ENCODE data around the gene PARD6G. TPM values are rescaled to one million over a fixed set of nuclear protein-coding genes. Genes with fewer than 3 reads are reported as not detected.

Gene PARD6G
- total RNA-seq, 1 experiment from 2014 or later, result 6.1 TPM

GRCh38 chr18:80213182-80213581 lies 34.1 kb downstream of the PARD6G start:
- Histone ChIP-seq H3K27ac (no peak overlapping the region), H3K36me3 (no peaks in the 10 kb centered on the region), H3K27me3 (replicated peaks) (no peaks in the 10 kb centered on the region), H3K4me3 (no peak overlapping the region), H3K4me1 (replicated peaks) (no peaks in the 10 kb centered on the region), H3K9me3 (replicated peaks) (no peaks in the 10 kb centered on the region)
- DNase-seq (ENCODE audit: low read depth in 1 of 2, low spot score in 2 of 2), result no peak

- Histone ChIP-seq H3K27ac (no peak overlapping the region), H3K4me1 (replicated peaks) (no peaks in the 10 kb centered on the region), H3K9me3 (replicated peaks) (no peaks in the 10 kb centered on the region), H3K4me3 (no peak overlapping the region), H3K27me3 (replicated peaks) (no peaks in the 10 kb centered on the region), H3K36me3 (no peaks in the 10 kb centered on the region)
- DNase-seq (ENCODE audit: low read depth in 1 of 2, low spot score in 2 of 2), result no peak
These were observed 36.8 kb downstream of the PARD6G start for GRCh38 chr18:80210312-80211083.

- DNase-seq (ENCODE audit: low read depth in 1 of 2, low spot score in 2 of 2), result no peak
- no peaks in the 10 kb centered on the region for H3K36me3 ChIP-seq
- H3K9me3 ChIP-seq (replicated peaks), result no peaks in the 10 kb centered on the region
- no peak overlapping the region for H3K27ac ChIP-seq
- no peaks in the 10 kb centered on the region for H3K4me1 ChIP-seq (replicated peaks)
- H3K27me3 ChIP-seq (replicated peaks), result no peaks in the 10 kb centered on the region
- H3K4me3 ChIP-seq, result no peak overlapping the region
These were observed 38.7 kb downstream of the PARD6G start for GRCh38 chr18:80208620-80209019.

GRCh38 chr18:80205294-80205693 lies 42.0 kb downstream of the PARD6G start:
- Histone ChIP-seq H3K36me3 (no peaks in the 10 kb centered on the region), H3K4me3 (no peak overlapping the region), H3K27me3 (replicated peaks) (no peaks in the 10 kb centered on the region), H3K4me1 (replicated peaks) (no peaks in the 10 kb centered on the region), H3K9me3 (replicated peaks) (no peaks in the 10 kb centered on the region), H3K27ac (no peak overlapping the region)
- no peak for DNase-seq (ENCODE audit: low read depth in 1 of 2, low spot score in 2 of 2)

DNA sequence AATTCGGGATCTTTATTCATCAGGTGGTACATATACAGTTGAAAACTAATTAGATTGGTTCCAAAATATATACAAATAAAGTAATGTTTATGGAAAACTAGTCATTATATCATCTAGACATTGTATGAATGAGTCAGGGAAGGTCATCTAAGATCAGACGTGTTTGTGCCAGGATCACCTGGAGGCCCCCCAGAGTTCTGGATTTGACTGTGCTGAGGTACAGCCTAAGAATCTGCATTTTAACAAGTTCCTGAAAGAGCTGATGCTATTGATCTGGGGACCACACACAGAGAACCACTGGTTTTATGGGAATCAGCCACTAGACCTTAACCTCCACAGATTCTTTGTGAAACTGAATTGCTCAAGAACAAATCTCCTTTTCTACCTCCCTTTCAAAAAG lies 43.2 kb downstream of the PARD6G start:
- H3K9me3 ChIP-seq (replicated peaks), result no peaks in the 10 kb centered on the region
- no peaks in the 10 kb centered on the region for H3K4me1 ChIP-seq (replicated peaks)
- H3K4me3 ChIP-seq, result no peak overlapping the region
- no peaks in the 10 kb centered on the region for H3K27me3 ChIP-seq (replicated peaks)
- no peaks in the 10 kb centered on the region for H3K36me3 ChIP-seq
- DNase-seq (ENCODE audit: low read depth in 1 of 2, low spot score in 2 of 2), result no peak
- H3K27ac ChIP-seq, result no peak overlapping the region

- H3K27ac ChIP-seq, result no peak overlapping the region
- no peak overlapping the region for H3K4me3 ChIP-seq
- DNase-seq (ENCODE audit: low read depth in 1 of 2, low spot score in 2 of 2), result no peak
- H3K27me3 ChIP-seq (replicated peaks), result no peaks in the 10 kb centered on the region
- no peaks in the 10 kb centered on the region for H3K4me1 ChIP-seq (replicated peaks)
- no peaks in the 10 kb centered on the region for H3K9me3 ChIP-seq (replicated peaks)
- H3K36me3 ChIP-seq, result no peaks in the 10 kb centered on the region
These were observed 44.1 kb downstream of the PARD6G start for GRCh38 chr18:80203249-80203648.

GRCh38 chr18:80202264-80202998 lies 44.9 kb downstream of the PARD6G start:
- Histone ChIP-seq H3K4me1 (replicated peaks) (peaks cover 7% of the 10 kb centered on the region), H3K36me3 (no peaks in the 10 kb centered on the region), H3K9me3 (replicated peaks) (no peaks in the 10 kb centered on the region), H3K4me3 (no peak overlapping the region), H3K27ac (no peak overlapping the region), H3K27me3 (replicated peaks) (no peaks in the 10 kb centered on the region)
- DNase-seq (ENCODE audit: low read depth in 1 of 2, low spot score in 2 of 2), result no peak

GRCh38 chr18:80201739-80202138 lies 45.6 kb downstream of the PARD6G start:
- Histone ChIP-seq H3K27me3 (replicated peaks) (no peaks in the 10 kb centered on the region), H3K4me1 (replicated peaks) (peaks cover 13% of the 10 kb centered on the region), H3K36me3 (no peaks in the 10 kb centered on the region), H3K27ac (no peak overlapping the region), H3K9me3 (replicated peaks) (no peaks in the 10 kb centered on the region), H3K4me3 (no peak overlapping the region)
- no peak for DNase-seq (ENCODE audit: low read depth in 1 of 2, low spot score in 2 of 2)

DNA sequence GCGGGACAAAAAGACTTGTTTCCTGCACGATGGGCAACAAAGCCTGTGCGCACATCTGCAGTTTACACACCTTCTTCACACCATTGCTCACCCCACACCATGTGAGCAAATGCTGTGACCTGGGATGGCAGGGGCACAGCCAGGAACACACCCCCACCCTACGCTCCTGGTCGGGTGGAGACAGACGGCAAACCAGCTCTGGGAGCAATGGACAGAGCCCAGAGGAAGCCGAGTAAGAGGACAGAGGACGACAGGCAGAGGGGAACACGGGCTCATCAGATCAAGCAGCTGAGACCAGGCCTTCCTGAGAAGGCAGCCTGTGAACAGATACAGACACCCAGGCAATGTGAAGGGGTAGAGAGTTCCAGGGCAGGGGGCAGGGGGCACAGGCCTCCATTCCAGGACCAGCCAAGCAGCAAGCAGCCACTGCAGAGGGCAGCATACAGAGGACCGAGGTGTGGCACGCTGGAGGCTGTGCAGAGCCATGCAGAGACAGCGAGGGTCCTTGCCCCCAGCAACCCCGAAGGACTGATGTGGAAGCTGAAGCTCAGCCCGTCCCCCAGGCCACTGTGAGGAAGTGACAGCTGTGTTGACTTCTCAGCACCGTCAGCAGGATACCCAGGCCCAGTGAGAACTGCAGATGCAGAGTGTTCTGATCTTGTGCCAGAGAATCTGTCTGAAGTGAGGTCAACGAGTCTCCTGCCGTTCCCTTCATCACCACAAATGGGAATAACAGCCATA lies 46.2 kb downstream of the PARD6G start:
- no peaks in the 10 kb centered on the region for H3K36me3 ChIP-seq
- no peak for DNase-seq (ENCODE audit: low read depth in 1 of 2, low spot score in 2 of 2)
- no peaks in the 10 kb centered on the region for H3K9me3 ChIP-seq (replicated peaks)
- no peak overlapping the region for H3K4me3 ChIP-seq
- H3K27me3 ChIP-seq (replicated peaks), result no peaks in the 10 kb centered on the region
- no peak overlapping the region for H3K27ac ChIP-seq
- H3K4me1 ChIP-seq (replicated peaks), result peaks cover 17% of the 10 kb centered on the region

- Histone ChIP-seq H3K27ac (no peak overlapping the region), H3K9me3 (replicated peaks) (no peaks in the 10 kb centered on the region), H3K27me3 (replicated peaks) (no peaks in the 10 kb centered on the region), H3K4me3 (no peak overlapping the region), H3K36me3 (no peaks in the 10 kb centered on the region), H3K4me1 (replicated peaks) (peaks cover 19% of the 10 kb centered on the region)
- DNase-seq (ENCODE audit: low read depth in 1 of 2, low spot score in 2 of 2), result peak in 1 of 2 experiments; percentile 20
These were observed 47.0 kb downstream of the PARD6G start for GRCh38 chr18:80200171-80200931.

DNA sequence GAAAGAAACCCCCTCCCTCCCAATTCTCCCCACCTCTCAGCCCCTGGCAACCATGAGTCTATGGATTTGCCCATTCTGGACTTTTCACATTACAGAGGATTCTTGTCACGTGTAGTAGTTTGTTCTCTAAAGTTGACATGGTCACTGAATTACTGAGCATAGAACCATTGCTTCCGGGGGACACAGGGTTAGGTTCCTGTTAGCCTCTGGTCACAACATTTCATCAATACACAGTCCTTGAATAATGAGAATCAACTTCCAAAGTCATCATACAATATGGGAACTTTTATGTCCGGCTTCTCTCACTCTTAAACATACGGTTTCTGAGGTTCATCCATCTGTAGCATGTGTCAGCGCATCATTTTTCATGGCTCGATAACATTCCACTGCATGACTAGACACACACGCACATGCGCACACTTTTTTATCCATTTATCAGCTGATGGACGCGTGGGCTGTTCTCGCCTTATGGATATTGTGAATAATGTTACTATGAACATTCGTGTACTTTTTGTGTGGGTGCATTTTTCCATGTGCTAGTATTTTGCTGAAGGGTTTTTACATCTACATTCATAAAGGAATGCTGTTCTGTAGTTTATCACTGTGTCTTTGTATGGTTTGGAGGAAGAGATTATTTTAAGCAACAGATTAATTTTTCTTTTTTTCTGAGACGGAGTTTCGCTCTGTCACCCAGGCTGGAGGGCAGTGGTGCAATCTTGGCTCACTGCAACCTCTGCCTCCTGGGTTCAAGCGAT lies 48.1 kb downstream of the PARD6G start:
- no peak overlapping the region for H3K4me3 ChIP-seq
- H3K4me1 ChIP-seq (replicated peaks), result peaks cover 19% of the 10 kb centered on the region
- H3K27ac ChIP-seq, result no peak overlapping the region
- no peaks in the 10 kb centered on the region for H3K9me3 ChIP-seq (replicated peaks)
- H3K36me3 ChIP-seq, result no peaks in the 10 kb centered on the region
- no peak for DNase-seq (ENCODE audit: low read depth in 1 of 2, low spot score in 2 of 2)
- H3K27me3 ChIP-seq (replicated peaks), result no peaks in the 10 kb centered on the region

DNA sequence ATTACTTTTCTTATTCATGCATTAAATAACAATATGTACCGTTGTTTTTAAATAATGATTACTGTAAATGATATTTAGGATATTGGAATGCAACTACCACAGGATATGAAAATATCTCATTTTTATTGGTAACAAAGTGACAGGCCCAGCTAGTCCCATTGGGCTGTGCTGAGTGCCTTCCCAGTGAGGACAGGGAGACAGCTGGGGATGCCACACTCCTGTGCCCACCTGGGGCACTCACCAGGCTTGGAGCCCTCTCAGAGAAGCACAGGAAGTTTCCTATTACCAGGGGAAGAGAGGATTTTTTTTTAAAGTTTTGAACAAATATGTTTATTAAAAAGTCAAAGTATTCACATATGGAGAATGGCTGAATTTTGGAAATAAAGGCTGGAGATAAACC lies 48.9 kb downstream of the PARD6G start:
- Histone ChIP-seq H3K9me3 (replicated peaks) (no peaks in the 10 kb centered on the region), H3K36me3 (no peaks in the 10 kb centered on the region), H3K4me3 (no peak overlapping the region), H3K27me3 (replicated peaks) (no peaks in the 10 kb centered on the region), H3K27ac (no peak overlapping the region), H3K4me1 (replicated peaks) (peaks cover 19% of the 10 kb centered on the region)
- DNase-seq (ENCODE audit: low read depth in 1 of 2, low spot score in 2 of 2), result no peak

DNA sequence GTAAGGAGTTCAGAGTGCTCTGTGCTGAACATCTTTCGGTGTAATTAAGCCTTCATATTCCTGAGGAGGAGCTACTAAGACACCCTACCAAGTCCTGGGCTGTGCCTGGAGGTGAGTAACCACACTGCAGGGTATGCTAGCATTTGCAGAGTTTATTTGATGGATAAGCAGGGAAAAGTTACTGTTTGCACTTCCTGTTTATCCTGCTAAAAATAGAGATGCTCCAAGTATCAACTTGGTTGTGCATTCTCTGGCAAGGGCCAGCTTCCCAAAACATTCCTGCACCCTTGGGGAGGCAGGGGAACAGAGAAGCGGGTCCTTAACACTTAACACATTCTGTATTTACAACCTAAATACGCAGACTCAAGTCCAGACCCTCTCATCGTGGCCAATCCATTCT lies 49.8 kb downstream of the PARD6G start:
- Histone ChIP-seq H3K36me3 (no peaks in the 10 kb centered on the region), H3K27ac (peak overlapping the region; percentile 79), H3K4me3 (no peak overlapping the region), H3K27me3 (replicated peaks) (no peaks in the 10 kb centered on the region), H3K4me1 (replicated peaks) (peaks cover 19% of the 10 kb centered on the region), H3K9me3 (replicated peaks) (no peaks in the 10 kb centered on the region)
- DNase-seq (ENCODE audit: low read depth in 1 of 2, low spot score in 2 of 2), result peak in 1 of 2 experiments; percentile 38
